SK-N-SH treated with all-trans-retinoic acid at 6 μM for 48 hours (cell line): ENCODE results near the gene HPS1.

Experiments
- ARNTL ChIP-seq: fragments of 450-650 bp; formaldehyde crosslinking; IDR thresholded peaks from 2 replicates; pipeline ENCODE4 v1.5.0; 2020; ENCODE audit warnings: low read depth, mild to moderate bottlenecking, moderate library complexity, borderline replicate concordance
- ISL1 ChIP-seq: fragments of 250-450 bp; sonication (Bioruptor Pico); IDR thresholded peaks from 2 replicates; pipeline ENCODE4 v2.1.2; 2022; ENCODE audit warnings: mild to moderate bottlenecking, moderate library complexity
- OSR1 ChIP-seq: fragments of 250-450 bp; sonication (Bioruptor Pico); IDR thresholded peaks from 2 replicates; pipeline ENCODE4 v1.8.0; 2022; ENCODE audit warnings: moderate library complexity, mild to moderate bottlenecking, inconsistent platforms
- SNAI2 ChIP-seq: fragments of 250-450 bp; sonication (Bioruptor Pico); IDR thresholded peaks from 2 replicates; pipeline ENCODE4 v1.5.0; 2020; ENCODE audit warnings: mild to moderate bottlenecking, moderate library complexity
- TOX ChIP-seq: fragments of 250-450 bp; sonication (Bioruptor Pico); IDR thresholded peaks from 2 replicates; pipeline ENCODE4 v1.8.0; 2021; ENCODE audit warnings: mild to moderate bottlenecking, moderate library complexity, borderline replicate concordance
- ZC3H10 ChIP-seq: fragments of 250-450 bp; sonication (Bioruptor Pico); IDR thresholded peaks from 2 replicates; pipeline ENCODE4 v1.5.1; 2021; ENCODE audit warnings: mild to moderate bottlenecking, moderate library complexity
- ZNF565 ChIP-seq: fragments of 450-650 bp; formaldehyde crosslinking; conservative IDR thresholded peaks from 2 replicates; pipeline ENCODE4 v1.5.0; 2020; ENCODE audit warnings: low read depth, mild to moderate bottlenecking, moderate library complexity
- TF ChIP-seq, protein P1 (sequence below): fragments of 250-450 bp; sonication (Bioruptor Pico); IDR thresholded peaks from 2 replicates; pipeline ENCODE4 v1.8.0; 2020; ENCODE audit warnings: mild to moderate bottlenecking, moderate library complexity, borderline replicate concordance

DNA sequence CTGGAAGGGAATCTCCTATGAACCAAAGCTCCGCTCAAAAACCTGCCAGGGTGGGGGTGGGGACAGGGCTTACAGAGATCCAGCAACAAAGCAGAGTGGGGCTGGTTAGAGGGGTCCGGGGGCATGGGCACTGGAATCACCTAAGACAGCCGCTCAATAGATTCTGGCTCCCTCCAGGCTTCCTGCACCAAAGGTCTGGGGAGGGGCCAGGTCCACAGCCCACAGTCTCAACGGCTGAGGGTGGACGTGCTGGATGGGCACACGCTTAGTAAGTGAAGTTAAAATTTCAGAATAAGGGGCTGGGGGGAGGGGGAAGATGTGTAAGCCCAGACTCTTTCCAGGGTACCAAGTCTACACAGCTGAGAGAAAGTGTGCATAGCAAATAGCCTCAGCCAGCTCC is 62.9 kb downstream of the HPS1 start:
- TF ChIP-seq ARNTL = no peak
- TF ChIP-seq, protein P1, sequence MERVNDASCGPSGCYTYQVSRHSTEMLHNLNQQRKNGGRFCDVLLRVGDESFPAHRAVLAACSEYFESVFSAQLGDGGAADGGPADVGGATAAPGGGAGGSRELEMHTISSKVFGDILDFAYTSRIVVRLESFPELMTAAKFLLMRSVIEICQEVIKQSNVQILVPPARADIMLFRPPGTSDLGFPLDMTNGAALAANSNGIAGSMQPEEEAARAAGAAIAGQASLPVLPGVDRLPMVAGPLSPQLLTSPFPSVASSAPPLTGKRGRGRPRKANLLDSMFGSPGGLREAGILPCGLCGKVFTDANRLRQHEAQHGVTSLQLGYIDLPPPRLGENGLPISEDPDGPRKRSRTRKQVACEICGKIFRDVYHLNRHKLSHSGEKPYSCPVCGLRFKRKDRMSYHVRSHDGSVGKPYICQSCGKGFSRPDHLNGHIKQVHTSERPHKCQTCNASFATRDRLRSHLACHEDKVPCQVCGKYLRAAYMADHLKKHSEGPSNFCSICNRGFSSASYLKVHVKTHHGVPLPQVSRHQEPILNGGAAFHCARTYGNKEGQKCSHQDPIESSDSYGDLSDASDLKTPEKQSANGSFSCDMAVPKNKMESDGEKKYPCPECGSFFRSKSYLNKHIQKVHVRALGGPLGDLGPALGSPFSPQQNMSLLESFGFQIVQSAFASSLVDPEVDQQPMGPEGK (CRISPR knock-in tag) = no peak
- no peak for TF ChIP-seq TOX (CRISPR knock-in tag)
- TF ChIP-seq ZNF565 (CRISPR knock-in tag) = no peak
- no peak for TF ChIP-seq SNAI2 (CRISPR knock-in tag)
- TF ChIP-seq ZC3H10 (CRISPR knock-in tag) = no peak
- no peak for TF ChIP-seq ISL1 (CRISPR knock-in tag)
- TF ChIP-seq OSR1 (CRISPR knock-in tag) = no peak
